ENCODE measurements around the gene TBC1D5.

TBC1D5 gene

GRCh38 chr3:17231537-17232261 is 510.7 kb downstream of the TBC1D5 start:
- no peak for DNase-seq (ENCODE audit: low read depth, low spot score)

GRCh38 chr3:17227472-17227871 is 515.0 kb downstream of the TBC1D5 start:
- no peak for DNase-seq (ENCODE audit: low read depth, low spot score)

DNA sequence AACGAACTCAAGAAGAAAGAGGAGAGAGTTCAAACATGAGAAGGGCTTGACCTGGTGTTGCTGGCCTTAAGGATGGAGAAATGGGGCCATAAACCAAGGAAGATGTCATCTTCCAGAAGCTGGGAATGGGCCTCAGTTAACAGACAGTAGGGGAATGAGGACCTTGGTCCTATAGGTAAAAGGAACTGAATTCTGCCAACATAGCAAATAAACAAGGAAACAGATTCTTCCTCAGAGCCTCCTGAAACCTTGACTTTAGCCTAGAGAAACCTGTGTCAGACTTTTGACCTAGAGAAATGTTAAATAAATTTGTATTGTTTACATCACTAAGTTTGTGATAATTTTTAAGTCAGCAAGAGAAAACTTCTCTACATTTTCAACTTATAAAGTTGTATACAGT is 520.9 kb downstream of the TBC1D5 start:
- no peak for DNase-seq (ENCODE audit: low read depth, low spot score)

GRCh38 chr3:17219593-17219992 is 522.8 kb downstream of the TBC1D5 start:
- no peak for DNase-seq (ENCODE audit: low read depth, low spot score)

- DNase-seq (ENCODE audit: low read depth, low spot score): no peak
Observed at GRCh38 chr3:17218587-17218986, 523.8 kb downstream of the TBC1D5 start.

- no peak for DNase-seq (ENCODE audit: low read depth, low spot score)
Observed at GRCh38 chr3:17217588-17217987, 524.8 kb downstream of the TBC1D5 start.

DNA sequence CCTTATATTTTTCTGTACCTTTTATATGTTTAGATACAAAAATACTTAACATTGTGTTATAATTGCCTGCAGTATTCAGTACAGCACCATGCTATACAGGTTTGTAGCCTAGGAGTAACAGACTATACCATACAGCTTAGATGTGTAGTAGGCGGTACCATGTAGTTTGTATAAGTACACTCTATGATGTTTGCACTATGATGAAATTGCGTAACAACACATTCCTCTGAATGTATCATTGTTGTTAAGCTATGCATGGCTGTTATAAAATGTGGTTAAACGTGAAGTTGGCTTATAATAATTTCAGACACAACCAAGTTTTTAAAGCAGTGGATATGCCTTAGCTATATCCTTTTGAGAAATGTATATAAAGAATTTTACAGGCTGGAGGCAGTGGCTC is 529.3 kb downstream of the TBC1D5 start:
- no peak for DNase-seq (ENCODE audit: low read depth, low spot score)

DNA sequence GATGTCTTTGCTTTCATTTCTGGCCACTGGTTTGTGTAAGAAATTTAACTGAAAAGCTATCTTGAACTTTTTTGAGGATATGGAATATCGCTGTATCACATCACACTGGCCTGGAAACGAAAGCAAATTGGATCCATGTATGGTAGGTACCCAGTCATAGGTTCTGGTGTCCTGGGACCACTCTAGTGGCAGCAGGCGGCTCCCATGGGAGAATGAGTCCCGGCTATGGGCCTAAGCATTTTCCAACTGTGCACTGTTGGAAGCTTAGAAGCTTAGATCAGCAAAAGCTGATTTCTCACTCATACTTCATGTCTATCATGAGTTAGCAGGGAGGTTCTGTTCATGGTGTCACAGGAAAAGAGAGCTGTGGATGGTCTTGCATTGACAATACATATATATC is 534.5 kb downstream of the TBC1D5 start:
- no peak for DNase-seq (ENCODE audit: low read depth, low spot score)

DNA sequence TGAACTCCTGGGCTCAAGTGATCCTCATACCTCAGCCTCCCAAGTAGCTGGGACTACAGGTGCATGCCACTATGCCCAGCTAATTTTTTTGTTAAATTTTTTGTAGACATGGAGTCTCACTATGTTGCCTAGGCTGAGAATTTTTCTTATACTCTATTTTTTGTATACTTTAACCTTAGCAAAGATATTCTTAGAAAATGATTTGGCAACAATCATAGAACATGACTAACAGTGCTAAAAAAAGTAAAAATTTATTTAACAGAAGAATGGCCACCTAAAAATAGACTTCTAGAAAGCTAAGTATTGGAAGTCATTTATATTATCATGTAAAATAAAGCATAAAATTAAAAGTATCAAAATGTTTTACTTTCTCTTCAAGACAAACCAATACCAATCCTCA is 535.4 kb downstream of the TBC1D5 start:
- no peak for DNase-seq (ENCODE audit: low read depth, low spot score)

DNA sequence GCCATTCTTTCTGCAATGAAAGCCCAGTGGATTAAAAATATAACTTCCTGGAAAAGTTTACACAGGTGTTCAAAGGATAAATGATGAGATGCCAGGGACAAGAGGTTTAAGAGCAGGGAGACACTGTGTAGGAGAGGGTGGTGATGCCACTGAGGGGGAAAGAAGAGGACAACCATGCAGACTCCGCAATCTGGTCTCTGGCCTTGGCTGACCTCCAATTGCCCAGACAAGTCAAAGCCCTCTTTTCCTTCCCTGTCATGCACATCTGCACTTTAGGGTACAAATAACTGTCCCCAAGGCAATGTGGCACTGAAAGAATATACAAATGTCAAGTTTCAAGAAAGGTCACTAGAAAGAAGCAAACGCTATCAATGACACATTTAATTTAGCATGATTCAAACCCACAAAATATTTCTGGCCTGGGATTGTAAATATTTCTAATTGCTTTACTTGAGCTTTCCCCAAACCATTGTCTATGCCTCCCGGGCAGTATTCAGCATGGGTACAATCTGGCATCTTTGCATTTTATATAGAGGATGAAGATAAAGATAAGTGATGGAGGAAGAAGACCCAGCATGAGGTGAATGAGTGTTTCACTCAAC is 538.3 kb downstream of the TBC1D5 start:
- DNase-seq (ENCODE audit: low read depth, low spot score): no peak

GRCh38 chr3:17201538-17201937 is 540.9 kb downstream of the TBC1D5 start:
- DNase-seq (ENCODE audit: low read depth, low spot score): no peak

- no peak for DNase-seq (ENCODE audit: low read depth, low spot score)
Observed at GRCh38 chr3:17195856-17196604, 546.4 kb downstream of the TBC1D5 start.

GRCh38 chr3:17195192-17195611 is 547.2 kb downstream of the TBC1D5 start:
- DNase-seq (ENCODE audit: low read depth, low spot score): no peak

DNA sequence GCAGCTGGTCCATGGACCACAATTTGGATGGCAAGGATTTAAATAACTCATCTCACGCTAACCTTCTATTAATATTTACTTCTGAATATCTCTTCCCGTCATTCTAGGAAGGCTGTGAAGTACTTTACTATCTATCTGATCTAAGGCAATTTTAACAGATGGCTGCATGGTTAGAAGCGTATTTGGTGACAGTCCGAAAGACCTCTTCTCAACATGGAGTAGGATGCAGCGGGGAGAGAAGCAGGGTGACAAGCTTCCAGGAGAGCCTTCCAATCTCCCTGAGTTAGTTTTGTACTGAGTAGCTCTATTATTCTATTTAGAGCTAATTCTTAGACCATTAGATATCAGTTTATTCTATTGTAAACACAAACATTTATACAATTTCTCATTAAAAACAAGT is 548.3 kb downstream of the TBC1D5 start:
- no peak for DNase-seq (ENCODE audit: low read depth, low spot score)

GRCh38 chr3:17192995-17193394 is 549.4 kb downstream of the TBC1D5 start:
- DNase-seq (ENCODE audit: low read depth, low spot score): no peak

GRCh38 chr3:17190353-17191078 is 551.9 kb downstream of the TBC1D5 start:
- no peak for DNase-seq (ENCODE audit: low read depth, low spot score)

GRCh38 chr3:17188378-17188777 is 554.1 kb downstream of the TBC1D5 start:
- DNase-seq (ENCODE audit: low read depth, low spot score): no peak

- DNase-seq (ENCODE audit: low read depth, low spot score): no peak
Observed at GRCh38 chr3:17187589-17188184, 554.7 kb downstream of the TBC1D5 start.

DNA sequence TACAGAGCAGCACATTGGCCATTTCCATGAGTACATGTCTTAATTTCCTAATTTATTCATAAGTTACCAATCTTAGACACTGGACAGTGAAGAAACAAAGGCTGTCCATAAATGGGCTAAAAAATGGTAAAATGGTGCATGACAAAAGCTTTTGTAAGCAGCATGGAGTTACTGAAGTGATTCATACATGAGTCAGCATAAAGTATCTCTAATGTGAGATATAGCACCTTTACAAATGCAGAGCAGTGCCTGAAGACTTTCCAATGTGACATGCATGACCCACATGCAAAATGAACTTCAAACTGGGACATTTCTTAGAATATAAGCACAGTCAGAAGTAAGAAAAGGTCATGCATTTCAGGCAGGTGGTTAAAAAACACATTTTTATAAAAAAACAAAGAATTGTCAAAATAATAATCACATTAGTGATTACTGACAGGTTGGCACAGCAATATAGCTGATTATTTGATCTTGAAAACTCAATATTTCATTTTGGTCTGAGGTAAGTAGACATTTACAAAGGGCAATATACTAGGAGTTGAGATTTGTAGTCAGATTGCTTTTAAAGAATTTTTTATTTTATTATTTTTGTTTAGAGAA is 558.4 kb downstream of the TBC1D5 start:
- no peak for DNase-seq (ENCODE audit: low read depth, low spot score)

GRCh38 chr3:17182166-17182565 is 560.3 kb downstream of the TBC1D5 start:
- DNase-seq (ENCODE audit: low read depth, low spot score): no peak

- no peak for DNase-seq (ENCODE audit: low read depth, low spot score)
Observed at GRCh38 chr3:17181413-17181907, 561.0 kb downstream of the TBC1D5 start.

All from activated CD4-positive, CD25-positive, alpha-beta regulatory T cell treated with anti-CD3 and anti-CD28 coated beads, Interleukin-2, amount 50 U/mL, for 16 hours (primary cell).